OCI-M2 (cell line): Measurements from ENCODE around the gene HDGFL3.
"Not testable (repeated sequence)": the region's sequence is repeated elsewhere in the genome, so short reads cannot be mapped to it uniquely, and the experiment has no call there.

ENCODE experiments used
- DNase-seq: peaks from one replicate; lab custom pipeline; 2025; ENCODE audit not compliant: unreplicated experiment; lab: John Stamatoyannopoulos, UW

HDGFL3 gene

GRCh38 chr15:83194528-83194927 is 13.1 kb downstream of the HDGFL3 start:
- no peak for DNase-seq

GRCh38 chr15:83193721-83194120 is 13.9 kb downstream of the HDGFL3 start:
- no peak for DNase-seq

GRCh38 chr15:83192742-83193141 is 14.9 kb downstream of the HDGFL3 start:
- DNase-seq, result no peak

GRCh38 chr15:83190450-83190849 is 17.2 kb downstream of the HDGFL3 start:
- DNase-seq, result no peak

- no peak for DNase-seq
Observed at GRCh38 chr15:83185561-83185960, 22.1 kb downstream of the HDGFL3 start.

- no peak for DNase-seq
Observed at GRCh38 chr15:83178869-83179325, 28.7 kb downstream of the HDGFL3 start.

- DNase-seq, result no peak
Observed at GRCh38 chr15:83178390-83178789, 29.2 kb downstream of the HDGFL3 start.

GRCh38 chr15:83174891-83175290 is 32.7 kb downstream of the HDGFL3 start:
- no peak for DNase-seq

GRCh38 chr15:83170474-83171165 is 37.0 kb downstream of the HDGFL3 start:
- DNase-seq, result no peak

- DNase-seq, result not testable (repeated sequence)
Observed at GRCh38 chr15:83169576-83169975, 38.0 kb downstream of the HDGFL3 start.

GRCh38 chr15:83166830-83167229 is 40.8 kb downstream of the HDGFL3 start:
- DNase-seq, result no peak

- no peak for DNase-seq
Observed at GRCh38 chr15:83166218-83166617, 41.4 kb downstream of the HDGFL3 start.

- DNase-seq, result no peak
Observed at GRCh38 chr15:83164771-83165404, 42.7 kb downstream of the HDGFL3 start.

GRCh38 chr15:83164111-83164770 is 43.4 kb downstream of the HDGFL3 start:
- no peak for DNase-seq

- DNase-seq, result no peak
Observed at GRCh38 chr15:83163032-83163431, 44.6 kb downstream of the HDGFL3 start.

GRCh38 chr15:83160741-83161140 is 46.9 kb downstream of the HDGFL3 start:
- no peak for DNase-seq

GRCh38 chr15:83158393-83158792 is 49.2 kb downstream of the HDGFL3 start:
- DNase-seq, result no peak

- no peak for DNase-seq
Observed at GRCh38 chr15:83155942-83156341, 51.7 kb downstream of the HDGFL3 start.

GRCh38 chr15:83153288-83153687 is 54.3 kb downstream of the HDGFL3 start:
- DNase-seq, result no peak

- no peak for DNase-seq
Observed at GRCh38 chr15:83144771-83145170, 62.9 kb downstream of the HDGFL3 start.

GRCh38 chr15:83142151-83142550 is 65.5 kb downstream of the HDGFL3 start:
- not testable (repeated sequence) for DNase-seq

GRCh38 chr15:83132861-83133523 is 74.6 kb downstream of the HDGFL3 start:
- no peak for DNase-seq
